HUES64 (cell line): ENCODE data around the gene CYS1.

Experiments used
- H3K27ac ChIP-seq: 2 replicates; pipeline ENCODE4 v1.7.0; 2013; ENCODE audit warnings: low read depth, low read length, inconsistent platforms
- H3K27me3 ChIP-seq: 2 replicates; pipeline ENCODE4 v1.6.1; 2013; ENCODE audit warnings: mild to moderate bottlenecking, low read length; ENCODE audit not compliant: insufficient read depth
- H3K36me3 ChIP-seq: 2 replicates; pipeline ENCODE4 v1.6.1; 2013; ENCODE audit warnings: mild to moderate bottlenecking, low read length; ENCODE audit not compliant: insufficient read depth
- H3K4me1 ChIP-seq: 2 replicates; pipeline ENCODE4 v1.6.1; 2013; ENCODE audit warnings: mild to moderate bottlenecking, low read length, moderate library complexity; ENCODE audit not compliant: insufficient read depth
- H3K4me3 ChIP-seq: 2 replicates; pipeline ENCODE4 v1.5.1; 2013; ENCODE audit warnings: mild to moderate bottlenecking, low read length, moderate library complexity
- H3K9ac ChIP-seq: 2 replicates; pipeline ENCODE4 v1.6.1; 2013; ENCODE audit warnings: mild to moderate bottlenecking, low read depth, low read length
- H3K9me3 ChIP-seq: 2 replicates; pipeline ENCODE4 v1.6.1; 2013; ENCODE audit warnings: low read depth, low read length; ENCODE audit not compliant: insufficient read depth
- WGBS: fragments of 150-250, 120-280 bp; methylation state at CpG from one replicate; pipeline ENCODE4 v1.1.7; 2013; ENCODE audit warnings: missing lambda C conversion rate; 5-methylcytosine and 5-hydroxymethylcytosine counted together

The CYS1 gene

DNA sequence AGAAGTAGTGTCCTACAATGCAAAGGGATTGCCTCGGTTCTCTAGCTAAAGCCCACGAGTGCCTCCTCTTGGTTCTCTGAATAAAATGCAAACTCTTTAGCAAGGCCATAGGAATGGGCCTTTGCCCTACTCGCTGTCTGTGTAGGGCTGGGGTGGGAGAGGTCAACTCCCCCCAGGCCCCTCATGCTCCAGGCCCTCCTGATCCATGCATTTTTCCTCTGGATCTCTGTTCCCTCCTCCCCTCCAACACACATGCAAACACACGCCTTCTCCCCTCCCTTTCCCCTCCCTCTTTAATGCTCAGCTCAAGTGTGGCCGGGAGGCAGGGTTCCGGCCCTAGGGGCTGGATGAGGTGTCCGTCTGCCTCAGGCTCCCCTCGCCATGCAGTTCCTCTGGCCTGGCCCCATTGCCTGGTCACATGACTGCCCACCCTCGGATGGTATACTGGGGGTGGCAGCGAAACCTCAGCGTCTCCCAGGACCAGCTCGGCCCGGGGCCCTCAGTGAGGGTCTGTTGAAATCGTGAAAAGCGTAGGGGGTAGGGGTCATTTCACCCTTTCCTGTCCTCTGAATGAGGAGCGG lies 51.7 kb downstream of the CYS1 start:
- Histone ChIP-seq H3K4me3 (no peak overlapping the region), H3K9me3 (no peaks in the 10 kb centered on the region), H3K27ac (no peak overlapping the region), H3K27me3 (no peaks in the 10 kb centered on the region), H3K9ac (no peak overlapping the region), H3K4me1 (peaks cover 19% of the 10 kb centered on the region), H3K36me3 (no peaks in the 10 kb centered on the region)
- 41% methylated on average over 15 of the region's 16 CpGs for WGBS

DNA sequence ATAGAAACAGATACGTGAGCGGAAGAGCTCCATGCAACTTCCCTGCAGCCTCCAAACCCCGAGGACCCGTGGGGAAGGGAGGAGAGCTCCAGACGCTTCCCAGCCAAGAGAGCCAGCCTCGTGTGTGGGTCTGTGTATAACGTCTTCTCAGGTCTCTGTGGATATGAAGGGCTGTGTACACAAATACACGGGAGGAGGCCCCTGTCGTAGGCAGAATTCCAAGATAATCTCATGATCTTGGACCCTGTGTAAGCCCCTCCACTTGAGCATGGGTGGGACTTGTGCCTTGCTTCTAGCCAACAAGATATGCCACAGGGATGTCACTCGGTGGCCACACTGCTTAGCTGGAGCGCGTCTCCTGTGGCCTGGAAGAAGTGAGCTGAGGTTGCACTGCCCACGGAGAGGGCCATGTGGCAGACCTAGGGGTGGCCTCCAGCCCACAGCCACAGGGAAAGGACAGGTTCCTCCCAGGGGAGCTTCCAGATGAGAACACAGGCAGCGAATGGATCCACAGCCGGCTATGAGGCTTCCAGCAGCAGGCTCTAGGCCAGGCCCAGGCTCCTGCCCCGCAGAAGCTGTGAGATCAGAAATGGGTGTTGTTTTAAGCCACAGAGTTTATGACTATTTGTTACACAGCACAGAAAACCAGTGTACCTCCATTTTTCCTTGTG lies 52.4 kb downstream of the CYS1 start:
- Histone ChIP-seq H3K4me3 (no peak overlapping the region), H3K4me1 (peaks cover 19% of the 10 kb centered on the region), H3K9me3 (no peaks in the 10 kb centered on the region), H3K36me3 (no peaks in the 10 kb centered on the region), H3K27me3 (no peaks in the 10 kb centered on the region), H3K27ac (no peak overlapping the region), H3K9ac (no peak overlapping the region)
- WGBS, result 92% methylated on average over 16 of the region's 16 CpGs

DNA sequence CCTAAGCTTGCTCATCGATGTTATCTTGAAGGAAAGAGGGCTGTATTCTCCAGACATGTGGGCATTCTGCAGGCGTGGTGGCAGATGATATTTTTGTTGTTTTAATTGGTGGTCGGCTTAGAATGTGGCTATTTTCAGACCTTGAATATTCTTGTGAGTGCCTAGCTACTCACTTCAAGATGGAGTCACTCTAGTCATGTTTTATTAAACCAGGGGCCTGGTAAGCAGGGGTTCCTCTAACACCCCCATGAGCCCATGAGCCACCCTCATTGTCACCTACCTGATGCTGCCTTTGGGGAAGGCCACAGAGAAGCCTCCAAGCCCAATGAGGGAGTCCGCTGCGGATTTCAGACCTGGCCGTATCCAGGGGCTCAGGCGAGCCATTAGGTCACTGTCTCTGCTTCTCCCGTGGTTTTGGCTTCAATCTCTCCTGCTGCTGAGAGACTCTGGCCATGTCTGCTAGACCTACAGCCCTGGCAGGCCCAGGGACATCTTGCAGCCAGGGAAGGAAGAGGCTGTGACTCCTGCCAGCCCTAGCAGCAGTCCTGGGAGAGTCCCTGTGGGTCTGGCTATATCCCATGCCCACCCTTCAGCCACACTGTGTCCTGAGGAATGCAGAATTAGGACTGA lies 53.2 kb downstream of the CYS1 start:
- H3K36me3 ChIP-seq, result no peaks in the 10 kb centered on the region
- H3K4me3 ChIP-seq, result no peak overlapping the region
- no peaks in the 10 kb centered on the region for H3K27me3 ChIP-seq
- no peak overlapping the region for H3K9ac ChIP-seq
- H3K9me3 ChIP-seq, result no peaks in the 10 kb centered on the region
- no peak overlapping the region for H3K27ac ChIP-seq
- 92% methylated on average over 8 of the region's 8 CpGs for WGBS
- H3K4me1 ChIP-seq, result peaks cover 19% of the 10 kb centered on the region

GRCh38 chr2:10022966-10023662 lies 57.1 kb downstream of the CYS1 start:
- Histone ChIP-seq H3K9me3 (no peaks in the 10 kb centered on the region), H3K4me1 (no peaks in the 10 kb centered on the region), H3K27me3 (no peaks in the 10 kb centered on the region), H3K36me3 (no peaks in the 10 kb centered on the region), H3K4me3 (no peak overlapping the region), H3K9ac (no peak overlapping the region), H3K27ac (no peak overlapping the region)
- 90% methylated on average over 10 of the region's 10 CpGs for WGBS

GRCh38 chr2:10022445-10022844 lies 57.8 kb downstream of the CYS1 start:
- H3K9me3 ChIP-seq, result no peaks in the 10 kb centered on the region
- H3K36me3 ChIP-seq, result no peaks in the 10 kb centered on the region
- no peak overlapping the region for H3K4me3 ChIP-seq
- no peaks in the 10 kb centered on the region for H3K27me3 ChIP-seq
- no peaks in the 10 kb centered on the region for H3K4me1 ChIP-seq
- 94% methylated on average over 4 of the region's 4 CpGs for WGBS
- H3K27ac ChIP-seq, result no peak overlapping the region
- no peak overlapping the region for H3K9ac ChIP-seq

- Histone ChIP-seq H3K27me3 (no peaks in the 10 kb centered on the region), H3K9me3 (no peaks in the 10 kb centered on the region), H3K36me3 (no peaks in the 10 kb centered on the region), H3K4me1 (no peaks in the 10 kb centered on the region), H3K9ac (no peak overlapping the region), H3K4me3 (no peak overlapping the region), H3K27ac (no peak overlapping the region)
- WGBS, result 92% methylated on average over 16 of the region's 16 CpGs
Observed at GRCh38 chr2:10022041-10022421, 58.2 kb downstream of the CYS1 start.

DNA sequence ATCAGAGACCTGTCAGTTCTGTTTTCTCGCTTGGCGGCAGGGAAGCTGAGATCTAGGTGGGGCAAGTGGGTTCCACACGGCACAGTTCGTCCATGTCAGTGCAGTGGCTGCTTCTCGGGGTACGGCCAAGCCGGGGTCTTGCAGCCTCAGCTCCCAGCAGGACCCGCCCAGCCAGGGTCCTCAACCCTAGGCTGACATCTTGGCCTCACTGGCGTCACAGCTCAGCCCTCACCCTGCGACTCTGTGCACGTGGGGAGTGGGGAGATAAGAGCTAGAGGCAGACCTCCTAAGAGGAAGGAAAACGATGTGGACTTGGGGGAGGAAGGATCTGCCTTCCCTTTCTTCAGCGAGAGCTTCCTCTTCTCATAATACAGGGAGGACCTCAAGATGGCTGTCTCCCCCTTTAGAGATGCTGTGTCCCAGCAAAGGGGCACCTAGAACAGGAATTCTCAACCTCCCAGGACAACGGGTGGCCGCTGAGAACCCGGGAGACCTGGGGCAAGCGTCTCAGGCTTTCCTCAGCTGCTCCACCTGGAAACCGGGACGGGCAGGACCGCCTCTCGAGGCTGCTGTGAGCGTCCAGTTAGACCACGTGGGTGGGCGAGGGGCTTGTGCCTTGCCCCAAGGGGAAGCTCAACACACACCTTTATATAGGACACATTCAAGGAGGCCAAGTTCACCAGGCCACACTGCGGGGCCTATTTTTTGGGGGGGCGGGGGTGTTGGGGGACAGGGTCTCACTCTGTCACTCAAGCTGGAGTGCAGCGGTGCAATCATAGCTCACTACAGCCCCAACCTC lies 60.4 kb downstream of the CYS1 start:
- H3K27me3 ChIP-seq, result no peaks in the 10 kb centered on the region
- no peak overlapping the region for H3K9ac ChIP-seq
- H3K36me3 ChIP-seq, result no peaks in the 10 kb centered on the region
- no peak overlapping the region for H3K27ac ChIP-seq
- WGBS, result 85% methylated on average over 27 of the region's 27 CpGs
- H3K9me3 ChIP-seq, result no peaks in the 10 kb centered on the region
- no peaks in the 10 kb centered on the region for H3K4me1 ChIP-seq
- H3K4me3 ChIP-seq, result no peak overlapping the region

- WGBS, result 90% methylated on average over 8 of the region's 8 CpGs
- H3K27ac ChIP-seq, result no peak overlapping the region
- no peaks in the 10 kb centered on the region for H3K4me1 ChIP-seq
- H3K9me3 ChIP-seq, result no peaks in the 10 kb centered on the region
- no peak overlapping the region for H3K9ac ChIP-seq
- H3K36me3 ChIP-seq, result no peaks in the 10 kb centered on the region
- no peaks in the 10 kb centered on the region for H3K27me3 ChIP-seq
- H3K4me3 ChIP-seq, result no peak overlapping the region
Observed at GRCh38 chr2:10019174-10019573, 61.0 kb downstream of the CYS1 start.

- Histone ChIP-seq H3K4me1 (no peaks in the 10 kb centered on the region), H3K9me3 (no peaks in the 10 kb centered on the region), H3K27me3 (no peaks in the 10 kb centered on the region), H3K27ac (no peak overlapping the region), H3K4me3 (no peak overlapping the region), H3K36me3 (no peaks in the 10 kb centered on the region), H3K9ac (no peak overlapping the region)
- 91% methylated on average over 5 of the region's 5 CpGs for WGBS
Observed at GRCh38 chr2:10017313-10017941, 62.8 kb downstream of the CYS1 start.

DNA sequence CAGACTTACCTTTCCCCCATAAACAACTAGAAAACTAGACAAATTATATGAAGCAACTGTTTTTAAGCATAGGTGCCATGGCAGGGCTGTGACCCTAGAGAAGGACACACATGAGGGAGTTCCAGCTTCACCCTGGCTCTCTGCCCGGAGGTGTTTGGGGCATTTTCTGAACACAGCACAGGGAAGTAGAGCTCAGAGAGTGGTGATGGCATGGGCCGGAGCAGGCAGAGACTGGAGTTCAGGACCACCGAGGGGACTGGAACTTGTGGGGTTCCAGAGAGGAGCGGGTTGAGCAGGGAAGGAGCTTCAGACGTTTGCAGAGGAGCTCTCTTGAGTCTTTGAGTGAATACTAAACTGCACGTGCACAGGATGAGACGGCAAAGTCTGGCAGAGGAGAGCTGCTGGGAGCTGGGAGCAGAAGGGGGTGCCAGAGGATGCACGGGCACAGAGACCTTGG lies 63.4 kb downstream of the CYS1 start:
- 84% methylated on average over 8 of the region's 8 CpGs for WGBS

More for the DNA sequence above, 63.4 kb downstream of the CYS1 start:
- no peaks in the 10 kb centered on the region for H3K36me3 ChIP-seq
- no peaks in the 10 kb centered on the region for H3K27me3 ChIP-seq
- H3K27ac ChIP-seq, result no peak overlapping the region
- no peak overlapping the region for H3K4me3 ChIP-seq
- H3K9ac ChIP-seq, result no peak overlapping the region
- H3K9me3 ChIP-seq, result no peaks in the 10 kb centered on the region
- H3K4me1 ChIP-seq, result no peaks in the 10 kb centered on the region
